Stomach (tissue), 4 donors: Measurements from ENCODE around the gene SLC17A8.

ENCODE experiments used
- CTCF ChIP-seq, 7 experiments: fragments of 450-650 bp in 4 of 7; fragments of 200-600 bp in 3 of 7; sonication (generic) in 3 of 7; IDR thresholded peaks; one replicate each; pipeline ENCODE4 v1.5.1; 2016 to 2019; ENCODE audit warnings: antibody characterized with exemption in 7 of 7, control low read depth in 2 of 7, mild to moderate bottlenecking in 1 of 7
- EP300 ChIP-seq: sonication (generic); formaldehyde crosslinking; IDR thresholded peaks from one replicate; pipeline ENCODE4 v1.6.1; 2017; ENCODE audit warnings: antibody characterized with exemption
- POLR2A ChIP-seq, 4 donors: fragments of 450-650 bp; IDR thresholded peaks; one replicate each; pipeline ENCODE4 v1.6.1; 2016; ENCODE audit warnings: antibody characterized with exemption in 4 of 4, control low read depth in 2 of 4, mild to moderate bottlenecking in 1 of 4, moderate library complexity in 1 of 4

- no peak for TF ChIP-seq EP300
- TF ChIP-seq CTCF (IDR thresholded peaks at IDR 0.05) = no peak
- no peak for TF ChIP-seq POLR2A (IDR thresholded peaks at IDR 0.05)
Measured at GRCh38 chr12:100403446-100403845, 46.6 kb downstream of the SLC17A8 start.
